ENCODE results near the gene CLSTN3.

DNA sequence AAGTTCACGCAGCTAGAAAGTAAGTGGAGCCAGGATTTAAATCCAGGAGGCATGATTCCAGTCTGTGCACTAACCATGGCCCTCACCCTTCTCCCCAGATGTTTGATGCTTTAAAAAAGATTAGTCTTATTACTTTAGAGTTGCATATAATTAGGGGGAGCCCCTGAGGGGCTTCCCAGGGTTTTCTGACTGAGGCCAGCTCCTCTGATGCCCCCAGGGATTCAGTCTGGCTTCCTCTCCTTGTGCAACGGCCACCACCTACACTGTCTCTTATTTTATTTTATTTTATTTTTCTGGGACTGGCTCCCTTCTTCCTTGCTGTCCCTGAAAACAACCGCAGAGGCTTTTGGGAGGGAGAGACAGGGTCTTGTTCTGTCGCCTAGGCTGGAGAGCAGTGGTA is 22.6 kb downstream of the CLSTN3 start:
- TF ChIP-seq, protein P1, sequence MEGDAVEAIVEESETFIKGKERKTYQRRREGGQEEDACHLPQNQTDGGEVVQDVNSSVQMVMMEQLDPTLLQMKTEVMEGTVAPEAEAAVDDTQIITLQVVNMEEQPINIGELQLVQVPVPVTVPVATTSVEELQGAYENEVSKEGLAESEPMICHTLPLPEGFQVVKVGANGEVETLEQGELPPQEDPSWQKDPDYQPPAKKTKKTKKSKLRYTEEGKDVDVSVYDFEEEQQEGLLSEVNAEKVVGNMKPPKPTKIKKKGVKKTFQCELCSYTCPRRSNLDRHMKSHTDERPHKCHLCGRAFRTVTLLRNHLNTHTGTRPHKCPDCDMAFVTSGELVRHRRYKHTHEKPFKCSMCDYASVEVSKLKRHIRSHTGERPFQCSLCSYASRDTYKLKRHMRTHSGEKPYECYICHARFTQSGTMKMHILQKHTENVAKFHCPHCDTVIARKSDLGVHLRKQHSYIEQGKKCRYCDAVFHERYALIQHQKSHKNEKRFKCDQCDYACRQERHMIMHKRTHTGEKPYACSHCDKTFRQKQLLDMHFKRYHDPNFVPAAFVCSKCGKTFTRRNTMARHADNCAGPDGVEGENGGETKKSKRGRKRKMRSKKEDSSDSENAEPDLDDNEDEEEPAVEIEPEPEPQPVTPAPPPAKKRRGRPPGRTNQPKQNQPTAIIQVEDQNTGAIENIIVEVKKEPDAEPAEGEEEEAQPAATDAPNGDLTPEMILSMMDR (IDR thresholded peaks at IDR 0.05), result no peak
- TF ChIP-seq POLR2A (IDR thresholded peaks at IDR 0.05) (no peak), POLR2AphosphoS5 (IDR thresholded peaks at IDR 0.05) (no peak)
